Endometrial microvascular endothelial cells (primary cell): ENCODE results near the gene RORC. TPM values are rescaled to one million over a fixed set of nuclear protein-coding genes. Genes with fewer than 3 reads are reported as not detected.
"Not testable (repeated sequence)": the region's sequence is repeated elsewhere in the genome, so short reads cannot be mapped to it uniquely, and the experiment has no call there.

ENCODE experiments used
- in situ Hi-C: cut with HindIII; loops from 2 replicates; pipeline ENCODE4 v1.10.0; 2017; ENCODE audit warnings: low sequenced_read_pairs, low pct_unique_long_range_greater_than_20kb; ENCODE audit errors: inconsistent ontology term
- total RNA-seq: library from RNA; depleted of rRNA; stranded (reverse); fragments of >200 nt; gene quantifications from one replicate; pipeline ENCODE4 v1.2.3, GENCODE V29; 2015; ENCODE audit errors: inconsistent ontology term

RORC gene
- total RNA-seq, 1 donor from 2014 or later, result not detected

DNA sequence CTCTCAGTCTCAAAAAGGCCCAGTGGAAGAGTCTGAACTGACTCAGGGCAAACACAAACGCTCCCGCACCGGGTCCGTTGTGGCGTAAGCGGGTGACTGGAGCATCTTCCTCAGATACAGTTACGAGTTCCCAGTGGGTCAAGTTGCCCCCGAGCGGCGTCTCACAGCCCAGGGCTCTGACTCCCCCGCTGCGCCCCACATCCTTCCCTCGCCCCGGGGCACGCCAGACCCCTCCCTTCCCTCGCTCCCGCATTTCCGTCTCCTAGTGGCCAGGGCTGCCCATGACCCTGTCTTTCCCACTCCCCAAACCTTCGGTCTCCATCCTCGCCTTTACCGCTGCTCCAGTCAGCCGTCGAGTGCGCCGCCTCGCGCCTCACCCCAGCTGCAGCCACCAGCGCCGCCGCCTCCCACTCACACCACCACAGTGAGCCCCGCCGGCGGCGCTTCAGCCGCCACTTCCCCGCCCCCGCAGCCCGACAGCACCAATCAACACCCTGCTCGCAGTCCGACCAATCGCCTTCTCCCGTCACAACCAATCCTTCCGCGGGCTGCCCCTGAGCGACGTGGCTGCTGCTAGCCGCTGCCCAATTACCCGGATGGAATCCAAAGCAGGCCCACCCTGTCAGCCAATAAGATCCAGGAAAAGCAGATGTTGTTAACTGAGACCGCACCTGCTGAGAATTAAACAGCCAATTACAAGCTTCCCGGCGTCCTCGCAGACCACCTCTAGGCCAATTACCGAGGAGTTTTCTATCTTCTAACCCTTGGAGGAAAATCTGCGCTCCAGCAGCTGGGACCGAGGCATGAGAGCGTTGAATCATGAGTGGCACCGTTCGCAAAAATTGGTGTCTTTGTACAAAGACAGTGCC is 41.3 kb downstream of the RORC start, which contains the start of gene TDRKH:
TDRKH (minus strand) TSS at position 430 of the 869 bp plus-strand sequence. CDS start 7,478 bp downstream, outside the sequence.
- in situ Hi-C loops, result no loop called here

- in situ Hi-C loops, result no loop called here
Measured at GRCh38 chr1:151787689-151788088, 43.9 kb downstream of the RORC start.

DNA sequence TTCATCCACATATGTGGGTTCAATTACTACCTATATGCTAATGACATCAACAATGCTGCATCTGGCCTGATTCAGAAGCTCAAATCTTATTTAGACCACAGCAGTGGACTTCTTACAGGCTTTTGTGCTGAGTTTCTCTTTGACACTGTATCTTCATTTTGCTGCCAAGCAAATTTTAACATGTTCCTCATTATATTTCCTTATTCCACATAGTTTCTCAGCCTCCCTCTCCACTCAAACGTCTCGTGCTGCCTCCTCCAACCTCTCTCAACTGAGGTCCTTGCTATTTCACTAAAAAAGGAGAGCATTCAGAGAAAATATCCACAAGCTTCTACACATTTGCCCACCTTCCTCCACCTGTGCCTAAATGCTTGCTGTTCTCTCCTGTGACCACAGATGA is 47.8 kb downstream of the RORC start:
- in situ Hi-C loops, result no loop called here

DNA sequence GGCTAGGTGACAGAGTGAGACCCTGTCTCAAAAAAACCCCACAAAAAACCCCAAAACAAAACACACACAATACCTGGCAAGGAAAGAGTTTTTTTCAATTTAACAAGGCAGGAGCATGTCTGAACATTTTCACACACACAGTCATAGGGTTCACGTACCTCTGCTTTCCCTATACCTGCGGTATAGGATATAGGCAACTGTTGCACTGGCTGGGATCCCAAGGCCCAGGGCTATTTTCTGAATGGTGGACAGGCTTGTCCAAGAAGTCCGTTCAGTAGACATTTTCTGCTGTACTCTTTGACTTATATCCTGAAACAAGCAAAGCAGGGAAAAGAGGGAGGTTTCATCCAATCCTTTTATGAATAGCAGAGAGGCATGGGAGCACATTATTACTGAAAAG is 48.9 kb downstream of the RORC start:
- in situ Hi-C loops, result no loop called here

DNA sequence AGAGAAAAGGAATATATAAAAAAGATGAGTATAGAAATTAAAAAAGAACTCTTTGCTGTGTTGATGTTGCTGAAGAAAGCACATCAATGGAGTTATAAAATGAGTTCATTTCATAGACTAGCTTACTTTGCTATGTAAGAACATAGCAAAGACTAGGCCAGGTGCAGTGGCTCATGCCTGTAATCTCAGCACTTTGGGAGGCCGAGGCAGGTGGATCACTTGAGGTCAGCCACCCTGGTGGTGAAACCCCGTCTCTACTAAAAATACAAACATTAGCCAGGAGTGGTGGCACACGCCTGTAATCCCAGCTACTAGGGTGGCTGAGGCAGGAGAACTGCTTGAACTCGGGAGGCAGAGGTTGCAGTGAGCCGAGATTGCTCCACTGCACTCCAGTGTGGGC is 49.6 kb downstream of the RORC start:
- in situ Hi-C loops, result not testable (repeated sequence)

DNA sequence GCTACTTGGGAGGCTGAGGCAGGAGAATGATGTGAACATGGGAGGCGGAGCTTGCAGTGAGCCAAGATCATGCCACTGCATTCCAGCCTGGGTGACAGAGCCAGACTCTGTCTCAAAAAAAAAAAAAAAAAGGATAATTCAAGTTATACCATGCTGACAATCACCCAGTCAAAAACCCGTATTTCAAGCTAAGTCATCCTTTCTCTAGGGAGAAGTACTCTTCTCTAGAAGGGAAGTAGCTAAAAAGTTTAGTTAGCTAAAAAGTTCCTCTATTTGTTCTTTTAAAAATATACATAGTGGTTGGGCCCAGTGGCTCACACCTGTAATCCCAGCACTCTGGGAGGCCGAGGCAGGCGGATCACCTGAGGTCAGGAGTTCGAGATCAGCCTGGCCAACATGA is 50.9 kb downstream of the RORC start:
- in situ Hi-C loops, result not testable (repeated sequence)

- in situ Hi-C loops, result no loop called here
Measured at GRCh38 chr1:151779852-151780251, 51.8 kb downstream of the RORC start.

GRCh38 chr1:151777317-151777716 is 54.3 kb downstream of the RORC start:
- in situ Hi-C loops, result no loop called here

GRCh38 chr1:151776665-151777062 is 54.9 kb downstream of the RORC start:
- in situ Hi-C loops, result no loop called here

DNA sequence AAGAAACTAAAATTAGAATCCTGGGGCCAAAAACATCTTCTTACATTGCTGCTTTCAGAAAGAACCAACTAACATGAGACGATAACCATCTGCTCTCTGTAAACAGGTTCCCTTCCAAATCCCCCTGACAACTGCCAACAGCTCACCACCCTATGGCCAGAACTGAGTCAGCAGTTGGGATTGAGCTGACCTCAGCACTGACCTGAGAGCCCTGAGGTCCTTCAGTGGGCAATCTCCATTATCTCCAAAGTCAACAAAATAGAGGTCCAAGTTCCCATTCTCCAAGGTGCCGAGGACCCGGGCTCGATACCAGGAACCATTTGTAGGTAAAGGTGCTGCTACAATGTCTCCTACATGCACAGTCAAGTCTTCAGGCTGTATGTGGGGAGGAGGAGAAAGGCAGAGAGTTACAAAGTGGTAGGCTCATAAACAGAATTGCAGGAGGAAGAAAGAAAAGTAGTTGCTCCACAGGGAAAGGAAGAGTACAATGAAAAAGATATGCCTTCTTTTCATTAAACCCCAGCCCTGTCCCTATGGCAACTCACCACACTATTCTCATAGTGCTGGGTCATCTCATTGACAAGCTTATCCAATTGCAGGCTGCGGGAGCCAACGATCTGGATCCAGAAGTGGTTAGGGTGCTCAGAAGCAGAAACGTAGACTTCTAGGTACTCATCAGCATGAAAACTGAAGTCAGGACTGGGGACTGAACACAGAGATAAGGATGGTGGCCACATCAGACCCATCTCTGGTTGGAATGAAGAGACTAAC is 55.5 kb downstream of the RORC start:
- in situ Hi-C loops, result no loop called here

DNA sequence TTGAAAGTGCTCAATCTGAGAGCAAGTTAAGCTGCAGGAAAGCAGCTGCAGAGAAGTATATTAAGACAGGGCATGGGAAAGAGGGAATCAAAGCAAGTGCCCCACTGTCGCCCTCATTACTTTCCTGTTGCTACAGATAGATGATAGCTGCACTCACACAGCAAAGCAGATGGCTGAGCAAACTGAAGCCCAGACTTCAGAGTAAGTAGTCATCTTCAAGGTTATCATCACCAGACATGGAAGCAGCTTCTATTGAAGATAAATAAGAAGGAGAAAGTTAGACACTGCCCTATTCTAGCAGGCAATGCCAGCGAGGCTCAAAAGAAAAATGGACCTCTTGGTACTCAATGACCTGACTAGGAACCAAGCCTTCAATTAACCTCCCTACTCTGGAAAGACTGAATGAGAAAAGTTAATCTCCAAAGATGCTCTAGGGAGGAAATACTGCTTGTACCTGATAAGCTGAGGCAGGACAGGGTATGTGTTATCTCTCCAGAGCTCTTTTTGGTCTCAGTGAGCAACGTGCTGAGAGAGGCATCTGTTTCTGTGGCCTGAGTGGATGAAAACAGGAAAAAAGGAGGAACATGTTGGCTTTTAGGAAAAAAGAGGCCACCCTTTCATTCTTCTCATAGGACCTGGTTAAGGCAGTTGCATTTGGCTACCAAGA is 57.2 kb downstream of the RORC start:
- in situ Hi-C loops, result no loop called here

GRCh38 chr1:151773702-151774101 is 57.9 kb downstream of the RORC start:
- in situ Hi-C loops, result no loop called here

DNA sequence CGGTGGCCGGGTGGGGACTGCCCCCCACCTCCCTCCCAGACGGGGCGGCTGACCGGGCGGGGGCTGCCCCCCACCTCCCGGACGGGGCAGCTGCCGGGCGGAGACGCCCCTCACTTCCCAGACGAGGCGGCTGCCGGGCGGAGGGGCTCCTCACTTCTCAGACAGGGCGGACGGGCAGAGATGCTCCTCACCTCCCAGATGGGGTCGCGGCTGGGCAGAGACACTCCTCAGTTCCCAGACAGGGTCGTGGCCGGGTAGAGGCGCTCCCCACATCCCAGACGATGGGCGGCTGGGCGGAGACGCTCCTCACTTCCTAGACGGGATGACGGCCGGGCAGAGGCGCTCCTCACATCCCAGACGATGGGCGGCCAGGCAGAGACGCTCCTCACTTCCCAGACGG is 62.3 kb downstream of the RORC start:
- in situ Hi-C loops, result not testable (repeated sequence)

DNA sequence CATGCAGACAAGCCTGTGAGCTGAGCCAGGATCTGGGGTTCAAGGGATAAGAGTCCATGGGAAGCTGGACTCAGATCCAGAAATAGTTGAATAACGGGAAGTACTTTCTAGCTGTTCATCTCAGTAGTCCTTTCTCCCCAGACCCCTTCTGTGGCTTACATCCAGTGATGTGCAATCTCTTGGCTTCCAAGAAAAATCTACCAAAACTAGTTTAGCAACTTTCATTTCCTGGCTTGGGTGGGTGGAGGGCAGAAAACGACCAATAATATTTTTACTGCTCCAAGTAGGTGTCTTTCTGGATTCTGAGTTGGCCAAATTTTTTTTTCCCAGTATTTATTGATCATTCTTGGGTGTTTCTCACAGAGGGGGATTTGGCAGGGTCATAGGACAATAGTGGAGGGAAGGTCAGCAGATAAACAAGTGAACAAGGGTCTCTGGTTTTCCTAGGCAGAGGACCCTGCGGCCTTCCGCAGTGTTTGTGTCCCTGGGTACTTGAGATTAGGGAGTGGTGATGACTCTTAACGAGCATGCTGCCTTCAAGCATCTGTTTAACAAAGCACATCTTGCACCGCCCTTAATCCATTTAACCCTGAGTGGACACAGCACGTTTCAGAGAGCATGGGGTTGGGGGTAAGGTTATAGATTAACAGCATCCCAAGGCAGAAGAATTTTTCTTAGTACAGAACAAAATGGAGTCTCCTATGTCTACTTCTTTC is 63.1 kb downstream of the RORC start:
- in situ Hi-C loops, result not testable (repeated sequence)

DNA sequence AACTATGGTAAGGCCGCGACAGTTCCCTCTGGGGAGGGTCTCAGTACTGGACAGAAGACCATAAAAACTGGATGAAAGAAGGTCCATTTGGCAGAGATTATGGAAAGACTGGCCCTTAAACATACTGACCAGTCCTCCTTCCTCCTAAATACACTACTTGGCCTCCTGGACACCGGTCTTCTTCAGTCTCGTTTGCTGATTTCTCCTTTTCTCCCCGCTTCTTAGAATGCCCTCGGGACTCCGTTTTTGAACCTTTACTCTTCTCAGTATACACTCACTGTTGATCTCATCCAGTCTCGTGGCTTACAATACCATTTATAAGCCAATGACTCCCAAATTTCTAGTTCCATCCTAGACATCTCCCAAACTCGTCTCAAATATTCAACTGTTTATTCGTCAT is 67.6 kb downstream of the RORC start:
- in situ Hi-C loops, result no loop called here

DNA sequence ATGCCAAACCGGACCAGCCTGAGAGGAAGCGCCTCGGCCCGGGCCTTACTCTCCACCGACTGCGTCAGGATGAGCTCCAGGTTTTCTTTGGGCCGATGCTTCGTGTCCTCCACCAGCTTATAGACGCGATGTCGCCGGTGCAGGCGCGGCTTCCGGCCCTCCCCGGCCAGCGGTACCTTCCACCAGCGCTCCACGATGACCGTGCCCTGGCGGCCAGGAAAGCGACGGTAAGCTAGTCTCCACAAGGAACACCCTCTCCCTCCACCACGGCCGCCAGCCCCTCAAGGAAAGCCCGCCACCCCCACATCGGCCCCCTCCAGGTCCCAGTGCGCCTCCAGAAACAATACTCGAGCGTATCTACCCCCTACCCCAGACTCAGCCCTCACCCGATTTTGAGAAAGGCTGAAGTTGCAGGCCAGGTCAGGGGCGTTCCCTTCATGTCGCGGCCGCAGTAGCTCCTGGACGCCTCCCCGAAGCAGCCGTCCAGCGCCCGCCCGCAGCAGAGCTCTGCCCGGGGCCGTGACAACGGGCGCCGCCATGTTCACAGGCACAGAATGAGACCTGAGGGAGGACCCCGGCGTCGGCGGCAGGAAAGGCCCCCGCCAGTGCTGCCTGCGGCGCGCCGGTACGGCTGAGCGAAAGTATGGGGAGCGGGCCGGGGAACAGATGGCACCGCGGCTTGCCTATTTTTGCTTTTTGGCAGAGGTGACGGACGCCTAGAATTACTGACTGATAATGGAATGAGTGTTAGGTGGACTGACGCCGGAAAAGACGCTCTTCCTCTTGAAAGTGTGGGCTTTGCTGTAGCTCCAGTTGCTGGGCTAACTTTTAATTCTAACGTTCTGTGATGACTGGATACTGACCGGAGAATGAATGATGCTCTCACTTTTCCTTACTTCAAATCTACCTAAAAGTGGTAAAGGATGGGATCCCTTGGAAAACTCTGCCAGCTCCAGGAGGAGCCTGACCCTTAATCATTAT is 68.4 kb downstream of the RORC start, which contains the start of gene MRPL9:
MRPL9 (minus strand) TSS at position 556 of the 981 bp plus-strand sequence; CDS start at position 539, 17 bp downstream.
- in situ Hi-C loops, result no loop called here

- in situ Hi-C loops, result no loop called here
Measured at GRCh38 chr1:151760597-151761385, 70.8 kb downstream of the RORC start.
